NCI-H2196 (cell line): Measurements from ENCODE around the gene GRID1.

Experiments used
- DNase-seq: peaks from one replicate; lab custom pipeline; 2025; ENCODE audit not compliant: unreplicated experiment; lab: John Stamatoyannopoulos, UW

The GRID1 gene

GRCh38 chr10:86234107-86234506 is 132.5 kb downstream of the GRID1 start:
- DNase-seq = no peak

- DNase-seq = no peak
Measured at GRCh38 chr10:86233131-86233530, 133.5 kb downstream of the GRID1 start.

GRCh38 chr10:86232644-86233043 is 134.0 kb downstream of the GRID1 start:
- no peak for DNase-seq

- no peak for DNase-seq
Measured at GRCh38 chr10:86231796-86232560, 134.6 kb downstream of the GRID1 start.

GRCh38 chr10:86230557-86231180 is 135.9 kb downstream of the GRID1 start:
- DNase-seq = no peak

GRCh38 chr10:86229811-86230556 is 136.6 kb downstream of the GRID1 start:
- no peak for DNase-seq

GRCh38 chr10:86229376-86229775 is 137.2 kb downstream of the GRID1 start:
- DNase-seq = no peak

GRCh38 chr10:86227501-86228258 is 138.9 kb downstream of the GRID1 start:
- DNase-seq = no peak

- no peak for DNase-seq
Measured at GRCh38 chr10:86226781-86227201, 139.8 kb downstream of the GRID1 start.

GRCh38 chr10:86226016-86226415 is 140.6 kb downstream of the GRID1 start:
- DNase-seq = no peak

- DNase-seq = no peak
Measured at GRCh38 chr10:86225103-86225782, 141.4 kb downstream of the GRID1 start.

GRCh38 chr10:86224354-86225102 is 142.1 kb downstream of the GRID1 start:
- DNase-seq = no peak

- no peak for DNase-seq
Measured at GRCh38 chr10:86223256-86223655, 143.3 kb downstream of the GRID1 start.

- no peak for DNase-seq
Measured at GRCh38 chr10:86222687-86223086, 143.9 kb downstream of the GRID1 start.

GRCh38 chr10:86222336-86222650 is 144.3 kb downstream of the GRID1 start:
- no peak for DNase-seq

GRCh38 chr10:86221442-86222335 is 144.9 kb downstream of the GRID1 start:
- no peak for DNase-seq

GRCh38 chr10:86220626-86221025 is 146.0 kb downstream of the GRID1 start:
- DNase-seq = no peak

- DNase-seq = no peak
Measured at GRCh38 chr10:86219271-86219670, 147.3 kb downstream of the GRID1 start.

- no peak for DNase-seq
Measured at GRCh38 chr10:86218842-86219241, 147.8 kb downstream of the GRID1 start.
